HG02981 (cell line): Measurements from ENCODE around the gene FBLN2.
"Not testable (repeated sequence)": the region's sequence is repeated elsewhere in the genome, so short reads cannot be mapped to it uniquely, and the experiment has no call there.

Experiments
- ATAC-seq: cut with Tn5 transposase; IDR thresholded peaks from one replicate; pipeline ENCODE4 v1.9.1; 2021; ENCODE audit warnings: mild to moderate bottlenecking, moderate library complexity; ENCODE audit not compliant: unreplicated experiment

FBLN2 gene

GRCh38 chr3:13548696-13549622 lies at the start of gene FBLN2:
Gene FBLN2, plus strand, starts transcription at chr3:13549125. Its CDS starts 21,231 bp downstream, at chr3:13570356.
- ATAC-seq, result no peak

GRCh38 chr3:13499246-13499645 lies 49.7 kb upstream of the FBLN2 start:
- ATAC-seq, result not testable (repeated sequence)

- ATAC-seq, result no peak
These were observed 48.6 kb upstream of the FBLN2 start for GRCh38 chr3:13500133-13500885.

GRCh38 chr3:13501056-13501455 lies 47.9 kb upstream of the FBLN2 start:
- no peak for ATAC-seq

GRCh38 chr3:13501521-13501920 lies 47.4 kb upstream of the FBLN2 start:
- no peak for ATAC-seq

DNA sequence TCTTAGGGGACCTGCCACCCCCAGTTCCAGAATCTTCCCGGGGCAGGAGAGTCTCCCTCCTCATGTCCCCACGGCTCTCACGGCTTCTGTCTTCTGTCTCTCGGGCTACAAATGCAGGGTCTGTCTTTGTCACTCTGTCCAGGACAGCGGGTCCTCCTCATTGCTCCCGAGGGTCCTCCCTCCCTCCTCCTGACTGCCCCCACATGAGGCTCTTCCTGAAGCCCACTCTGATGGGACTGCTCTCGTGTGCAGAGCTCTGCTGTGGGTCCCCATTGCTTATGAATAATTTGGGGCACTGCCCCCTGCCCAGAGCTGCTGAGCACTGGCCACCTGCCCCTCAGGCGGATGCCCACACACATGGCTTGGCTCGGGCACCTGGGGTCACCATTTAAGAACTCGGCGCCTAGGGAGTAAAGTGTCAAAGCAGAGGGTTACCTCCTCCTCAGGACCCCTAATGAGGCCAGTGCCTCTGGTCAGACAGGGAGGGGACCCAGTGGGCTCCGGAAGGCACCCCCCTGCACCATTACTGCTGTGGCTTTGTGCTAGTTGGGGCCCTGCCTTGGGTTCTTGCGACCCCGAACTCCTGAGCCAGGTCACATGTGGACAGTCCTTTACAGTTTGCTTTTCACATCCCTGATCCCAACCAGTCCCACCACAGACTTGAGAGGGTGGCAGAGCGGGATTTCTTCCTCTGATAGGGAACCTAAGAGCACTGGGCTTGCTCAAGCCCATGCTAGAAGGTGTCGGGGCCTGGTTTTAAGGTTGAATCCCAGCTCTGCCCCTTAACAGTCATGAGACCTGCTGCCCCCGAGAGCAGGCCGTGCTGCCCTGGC lies 46.8 kb upstream of the FBLN2 start:
- ATAC-seq, result no peak

DNA sequence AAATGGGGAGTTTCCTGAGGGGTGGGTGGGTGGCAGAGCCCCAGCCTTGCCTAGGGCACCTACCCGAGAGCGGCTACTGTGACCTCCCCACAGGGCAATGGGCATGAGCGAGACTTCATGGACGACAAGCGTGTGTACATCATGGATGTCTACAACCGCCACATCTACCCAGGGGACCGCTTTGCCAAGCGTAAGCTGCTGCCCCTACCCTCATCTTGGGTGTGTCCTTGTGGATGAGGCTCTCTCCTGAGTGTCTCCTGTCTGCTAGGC lies 46.2 kb upstream of the FBLN2 start:
- ATAC-seq, result no peak

- no peak for ATAC-seq
These were observed 44.6 kb upstream of the FBLN2 start for GRCh38 chr3:13504161-13504831.

GRCh38 chr3:13505147-13506130 lies 43.5 kb upstream of the FBLN2 start:
- ATAC-seq, result no peak

DNA sequence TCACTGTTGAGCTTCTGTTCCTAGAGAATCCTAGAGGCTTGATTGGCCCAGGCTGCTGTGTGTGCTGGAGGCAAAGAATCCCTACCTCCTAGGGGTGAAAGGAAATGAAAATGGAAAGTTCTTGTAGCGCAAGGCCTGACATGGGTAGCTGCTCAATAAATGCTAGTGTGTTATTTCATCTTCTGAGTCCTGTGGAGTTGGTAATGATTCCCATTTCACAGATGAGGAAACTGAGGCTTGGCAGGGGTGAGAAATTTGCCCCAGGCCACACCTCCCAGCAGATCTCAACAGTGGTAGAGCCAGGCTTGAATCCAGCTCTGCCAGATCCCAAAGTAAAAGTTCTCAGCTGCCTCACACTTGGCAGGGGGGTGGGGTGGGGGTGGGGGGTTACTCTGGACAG lies 42.7 kb upstream of the FBLN2 start:
- ATAC-seq, result no peak

GRCh38 chr3:13506680-13507079 lies 42.2 kb upstream of the FBLN2 start:
- no peak for ATAC-seq

DNA sequence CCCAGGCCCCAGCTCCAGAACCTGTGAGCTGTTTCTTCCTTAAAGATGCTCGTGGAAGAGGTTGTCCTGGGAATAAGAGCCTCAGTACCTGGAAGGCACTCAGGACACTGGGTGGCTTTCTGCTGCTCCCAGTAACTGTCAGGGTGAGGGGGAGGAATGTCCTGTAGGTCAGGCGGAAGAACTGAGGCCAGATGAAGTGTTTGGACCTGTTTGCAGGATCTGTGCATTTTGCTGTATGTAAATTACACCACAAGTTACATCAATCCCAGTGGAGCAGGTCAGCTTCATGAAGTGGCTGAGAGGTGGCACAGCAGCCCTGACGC lies 41.7 kb upstream of the FBLN2 start:
- no peak for ATAC-seq

DNA sequence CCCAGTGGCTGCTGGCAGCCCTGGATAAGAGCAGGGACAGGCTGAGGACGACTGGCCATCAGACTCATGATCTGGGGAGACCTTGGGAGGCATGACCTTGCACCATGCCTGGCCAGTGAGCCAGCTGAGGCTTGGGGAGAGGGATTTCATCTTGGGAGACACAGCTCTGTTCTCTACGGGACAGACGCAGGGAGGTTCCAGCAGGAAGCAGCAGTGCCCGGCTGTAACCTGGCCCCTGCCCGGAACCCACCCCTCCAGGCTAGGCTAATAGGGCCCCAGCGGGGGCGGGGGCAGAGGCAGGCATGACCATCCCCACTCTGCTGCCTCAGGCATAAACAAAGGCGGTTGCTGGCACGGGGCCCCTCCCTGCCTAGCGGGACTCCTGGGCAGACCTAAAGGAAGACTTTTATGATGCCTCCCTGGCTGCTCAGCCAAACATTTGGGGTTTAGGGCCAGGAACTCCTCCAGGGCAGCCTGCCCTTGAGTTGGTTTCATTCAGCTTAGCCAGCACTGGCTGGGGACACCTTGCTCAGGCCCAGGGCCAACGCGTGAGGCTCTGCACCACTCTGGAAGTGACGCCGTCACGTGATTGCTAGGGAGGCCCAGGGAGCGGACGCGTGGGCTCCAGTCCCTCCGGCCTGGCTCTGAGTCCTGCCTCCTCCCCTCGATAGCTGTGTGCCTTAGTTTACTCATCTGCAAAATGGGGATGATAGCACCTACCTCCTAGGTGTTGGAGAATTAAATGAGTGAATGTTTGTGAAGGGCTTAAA lies 41.2 kb upstream of the FBLN2 start:
- no peak for ATAC-seq

GRCh38 chr3:13508496-13508895 lies 40.4 kb upstream of the FBLN2 start:
- ATAC-seq, result no peak

- no peak for ATAC-seq
These were observed 39.7 kb upstream of the FBLN2 start for GRCh38 chr3:13509059-13509815.

DNA sequence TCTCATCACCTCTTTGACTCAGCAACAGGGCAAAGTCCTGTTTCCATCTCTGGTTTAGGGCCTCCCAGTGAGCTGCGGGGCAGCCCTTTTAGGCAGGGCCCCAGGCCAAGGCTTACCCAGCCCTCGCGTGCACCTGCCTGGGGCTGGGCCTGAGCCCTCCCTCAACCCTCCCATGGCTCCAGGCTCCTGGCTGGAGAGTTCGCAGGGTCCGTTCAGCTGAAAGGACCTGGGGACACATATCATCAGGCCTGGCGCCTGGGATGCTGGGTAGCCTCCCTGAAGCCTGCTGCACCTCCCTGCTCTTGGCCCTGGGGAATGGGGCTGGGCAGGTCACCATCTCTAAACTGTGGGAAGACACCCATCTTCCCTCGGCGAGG lies 39.1 kb upstream of the FBLN2 start:
- no peak for ATAC-seq

DNA sequence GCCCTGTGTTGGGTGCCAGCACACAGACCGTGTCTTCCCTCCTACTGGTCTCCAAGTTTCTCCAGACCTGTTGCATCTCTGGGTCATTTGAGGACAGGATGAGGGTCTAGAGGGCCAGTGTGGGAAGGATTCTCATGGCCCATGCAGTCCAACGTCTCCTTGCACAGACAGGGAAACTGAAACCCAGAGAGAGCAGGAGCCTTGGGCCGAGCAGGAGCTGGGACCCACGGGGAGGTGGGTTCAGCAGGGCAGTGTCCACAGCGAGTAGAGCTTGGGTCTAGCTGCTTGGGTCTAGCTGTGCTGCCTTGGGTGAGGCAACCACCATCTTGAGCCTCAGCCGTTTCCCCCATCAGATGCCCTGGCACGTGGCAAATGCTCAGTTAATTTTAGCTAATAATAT lies 36.5 kb upstream of the FBLN2 start:
- ATAC-seq, result no peak
